ENCODE results near the gene KIF1B.
"Not testable (repeated sequence)": the region's sequence is repeated elsewhere in the genome, so short reads cannot be mapped to it uniquely, and the experiment has no call there.

The KIF1B gene

GRCh38 chr1:10419351-10419750, 209.0 kb downstream of the KIF1B start:
- peaks cover 34 to 47% of the 10 kb centered on the region in 2 donors for H3K36me3 ChIP-seq (ENCODE audit: control insufficient read depth in 1 of 2, insufficient read depth in 2 of 2, low read length in 2 of 2)
- H3K4me1 ChIP-seq (ENCODE audit: control insufficient read depth in 1 of 2, insufficient read depth in 2 of 2, low read length in 2 of 2): no peaks in the 10 kb centered on the region
- no peak overlapping the region for H3K27ac ChIP-seq (ENCODE audit: low read length)
- H3K4me3 ChIP-seq (ENCODE audit: low read depth in 1 of 2, low read length in 2 of 2): no peak overlapping the region
- no peaks in the 10 kb centered on the region for H3K27me3 ChIP-seq (ENCODE audit: low read depth, low read length)
- H3K9me3 ChIP-seq (ENCODE audit: control insufficient read depth in 1 of 2, low read length in 2 of 2): no peaks in the 10 kb centered on the region

DNA sequence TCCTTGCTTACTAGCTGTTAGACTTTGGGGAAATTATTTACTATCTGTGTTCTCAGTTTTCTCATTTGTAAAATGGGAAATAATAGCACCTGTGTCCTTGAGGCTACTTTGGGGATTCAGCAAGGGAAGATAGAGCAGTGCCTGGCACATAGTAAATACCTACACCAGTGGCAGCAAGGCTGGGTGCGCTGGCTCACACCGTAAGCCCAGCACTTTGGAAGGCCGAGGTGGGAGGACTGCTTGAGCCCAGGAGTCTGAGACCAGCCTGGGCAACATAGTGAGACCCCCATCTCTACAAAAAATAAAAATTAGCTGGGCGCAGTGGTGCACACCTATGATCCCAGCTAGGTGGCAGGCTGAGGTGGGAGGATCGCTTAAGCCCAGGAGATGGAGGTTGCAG, 211.3 kb downstream of the KIF1B start:
- Histone ChIP-seq H3K27me3 (ENCODE audit: low read depth, low read length) (no peaks in the 10 kb centered on the region), H3K36me3 (ENCODE audit: control insufficient read depth in 1 of 2, insufficient read depth in 2 of 2, low read length in 2 of 2) (peaks cover 23 to 30% of the 10 kb centered on the region in 2 donors), H3K27ac (ENCODE audit: low read length) (no peak overlapping the region), H3K4me1 (ENCODE audit: control insufficient read depth in 1 of 2, insufficient read depth in 2 of 2, low read length in 2 of 2) (no peaks in the 10 kb centered on the region), H3K4me3 (ENCODE audit: low read depth in 1 of 2, low read length in 2 of 2) (no peak overlapping the region), H3K9me3 (ENCODE audit: control insufficient read depth in 1 of 2, low read length in 2 of 2) (no peaks in the 10 kb centered on the region)

GRCh38 chr1:10424034-10424433, 213.7 kb downstream of the KIF1B start:
- H3K27ac ChIP-seq (ENCODE audit: low read length): no peak overlapping the region
- no peaks in the 10 kb centered on the region for H3K27me3 ChIP-seq (ENCODE audit: low read depth, low read length)
- peaks cover 10 to 12% of the 10 kb centered on the region in 2 donors for H3K36me3 ChIP-seq (ENCODE audit: control insufficient read depth in 1 of 2, insufficient read depth in 2 of 2, low read length in 2 of 2)
- H3K4me1 ChIP-seq (ENCODE audit: control insufficient read depth in 1 of 2, insufficient read depth in 2 of 2, low read length in 2 of 2): peaks cover 0 to 3% of the 10 kb centered on the region in 2 donors
- H3K9me3 ChIP-seq (ENCODE audit: control insufficient read depth in 1 of 2, low read length in 2 of 2): no peaks in the 10 kb centered on the region
- H3K4me3 ChIP-seq (ENCODE audit: low read depth in 1 of 2, low read length in 2 of 2): no peak overlapping the region

- Histone ChIP-seq H3K27me3 (ENCODE audit: low read depth, low read length) (no peaks in the 10 kb centered on the region), H3K27ac (ENCODE audit: low read length) (no peak overlapping the region), H3K36me3 (ENCODE audit: control insufficient read depth in 1 of 2, insufficient read depth in 2 of 2, low read length in 2 of 2) (peaks cover 4 to 7% of the 10 kb centered on the region in 2 donors), H3K4me1 (ENCODE audit: control insufficient read depth in 1 of 2, insufficient read depth in 2 of 2, low read length in 2 of 2) (peaks cover 0 to 4% of the 10 kb centered on the region in 2 donors), H3K4me3 (ENCODE audit: low read depth in 1 of 2, low read length in 2 of 2) (no peak overlapping the region), H3K9me3 (ENCODE audit: control insufficient read depth in 1 of 2, low read length in 2 of 2) (no peaks in the 10 kb centered on the region)
These were observed 214.3 kb downstream of the KIF1B start for GRCh38 chr1:10424651-10425050.

DNA sequence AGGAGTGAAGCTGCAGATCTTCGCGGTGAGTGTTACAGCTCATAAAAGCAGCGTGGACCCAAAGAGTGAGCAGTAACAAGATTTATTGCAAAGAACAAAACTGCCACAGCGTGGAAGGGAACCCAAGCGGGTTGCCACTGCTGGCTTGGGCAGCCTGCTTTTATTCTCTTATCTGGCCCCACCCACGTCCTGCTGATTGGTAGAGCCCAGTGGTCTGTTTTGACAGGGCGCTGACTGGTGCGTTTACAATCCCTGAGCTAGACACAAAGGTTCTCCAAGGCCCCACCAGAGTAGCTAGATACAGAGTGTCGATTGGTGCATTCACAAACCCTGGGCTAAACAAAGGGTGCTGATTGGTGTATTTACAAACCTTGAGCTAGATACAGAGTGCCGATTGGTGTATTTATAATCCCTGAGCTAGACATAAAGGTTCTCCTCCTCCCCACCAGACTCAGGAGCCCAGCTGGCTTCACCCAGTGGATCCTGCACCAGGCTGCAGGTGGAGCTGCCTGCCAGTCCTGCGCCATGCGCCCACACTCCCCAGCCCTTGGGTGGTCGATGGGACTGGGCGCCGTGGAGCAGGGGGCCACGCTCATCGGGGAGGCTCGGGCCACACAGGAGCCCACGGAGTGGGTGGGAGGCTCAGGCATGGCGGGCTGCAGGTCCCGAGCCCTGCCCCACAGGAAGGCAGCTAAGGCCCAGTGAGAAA, 215.6 kb downstream of the KIF1B start:
- H3K27me3 ChIP-seq (ENCODE audit: low read depth, low read length); H3K9me3 ChIP-seq (ENCODE audit: control insufficient read depth in 1 of 2, low read length in 2 of 2); H3K27ac ChIP-seq (ENCODE audit: low read length); H3K36me3 ChIP-seq (ENCODE audit: control insufficient read depth in 1 of 2, insufficient read depth in 2 of 2, low read length in 2 of 2); H3K4me1 ChIP-seq (ENCODE audit: control insufficient read depth in 1 of 2, insufficient read depth in 2 of 2, low read length in 2 of 2); H3K4me3 ChIP-seq (ENCODE audit: low read depth in 1 of 2, low read length in 2 of 2): not testable (repeated sequence)

- peaks cover 4 to 13% of the 10 kb centered on the region in 2 donors for H3K4me1 ChIP-seq (ENCODE audit: control insufficient read depth in 1 of 2, insufficient read depth in 2 of 2, low read length in 2 of 2)
- H3K36me3 ChIP-seq (ENCODE audit: control insufficient read depth in 1 of 2, insufficient read depth in 2 of 2, low read length in 2 of 2); H3K27ac ChIP-seq (ENCODE audit: low read length): not testable (repeated sequence)
These were observed 216.1 kb downstream of the KIF1B start for GRCh38 chr1:10426535-10426848.

GRCh38 chr1:10428984-10429383, 218.6 kb downstream of the KIF1B start:
- H3K4me1 ChIP-seq (ENCODE audit: control insufficient read depth in 1 of 2, insufficient read depth in 2 of 2, low read length in 2 of 2): peaks cover 4 to 19% of the 10 kb centered on the region in 2 donors
- no peak overlapping the region for H3K4me3 ChIP-seq (ENCODE audit: low read depth in 1 of 2, low read length in 2 of 2)
- H3K36me3 ChIP-seq (ENCODE audit: control insufficient read depth in 1 of 2, insufficient read depth in 2 of 2, low read length in 2 of 2): no peaks in the 10 kb centered on the region
- H3K27ac ChIP-seq (ENCODE audit: low read length): no peak overlapping the region
- no peaks in the 10 kb centered on the region for H3K9me3 ChIP-seq (ENCODE audit: control insufficient read depth in 1 of 2, low read length in 2 of 2)
- no peaks in the 10 kb centered on the region for H3K27me3 ChIP-seq (ENCODE audit: low read depth, low read length)

More at GRCh38 chr1:10426535-10426848, 216.1 kb downstream of the KIF1B start:
- not testable (repeated sequence) for H3K4me3 ChIP-seq (ENCODE audit: low read depth in 1 of 2, low read length in 2 of 2); H3K27me3 ChIP-seq (ENCODE audit: low read depth, low read length); H3K9me3 ChIP-seq (ENCODE audit: control insufficient read depth in 1 of 2, low read length in 2 of 2)

GRCh38 chr1:10429868-10430215, 219.5 kb downstream of the KIF1B start:
- H3K27ac ChIP-seq (ENCODE audit: low read length): no peak overlapping the region
- no peaks in the 10 kb centered on the region for H3K9me3 ChIP-seq (ENCODE audit: control insufficient read depth in 1 of 2, low read length in 2 of 2)
- peak overlapping the region; percentile 76 to 89 for H3K4me3 ChIP-seq (ENCODE audit: low read depth in 1 of 2, low read length in 2 of 2)
- H3K27me3 ChIP-seq (ENCODE audit: low read depth, low read length): no peaks in the 10 kb centered on the region
- H3K4me1 ChIP-seq (ENCODE audit: control insufficient read depth in 1 of 2, insufficient read depth in 2 of 2, low read length in 2 of 2): peaks cover 4 to 19% of the 10 kb centered on the region in 2 donors
- H3K36me3 ChIP-seq (ENCODE audit: control insufficient read depth in 1 of 2, insufficient read depth in 2 of 2, low read length in 2 of 2): no peaks in the 10 kb centered on the region

- Histone ChIP-seq H3K27me3 (ENCODE audit: low read depth, low read length) (no peaks in the 10 kb centered on the region), H3K4me3 (ENCODE audit: low read depth in 1 of 2, low read length in 2 of 2) (peak within 1 kb of the TSS; percentile 76 to 89), H3K9me3 (ENCODE audit: control insufficient read depth in 1 of 2, low read length in 2 of 2) (no peaks in the 10 kb centered on the region), H3K36me3 (ENCODE audit: control insufficient read depth in 1 of 2, insufficient read depth in 2 of 2, low read length in 2 of 2) (no peaks in the 10 kb centered on the region), H3K27ac (ENCODE audit: low read length) (peak within 1 kb of the TSS; percentile 72), H3K4me1 (ENCODE audit: control insufficient read depth in 1 of 2, insufficient read depth in 2 of 2, low read length in 2 of 2) (peaks cover 4 to 19% of the 10 kb centered on the region in 2 donors)
These were observed 220.1 kb downstream of the KIF1B start, which contains the start of gene CENPS for GRCh38 chr1:10430216-10431069. TSS of gene CENPS (plus strand) at chr1:10430433. CDS start at chr1:10430518, 85 bp downstream.
